NCI-H1105 treated with DMSO at 0.1 percent for 48 hours (cell line): ENCODE measurements around the gene NLK.
"Not testable (repeated sequence)": the region's sequence is repeated elsewhere in the genome, so short reads cannot be mapped to it uniquely, and the experiment has no call there.

Experiments used
- DNase-seq: peaks from one replicate; lab custom pipeline; 2025; lab: John Stamatoyannopoulos, UW

Gene NLK

GRCh38 chr17:28196636-28197035 is 154.2 kb downstream of the NLK start:
- no peak for DNase-seq

GRCh38 chr17:28199115-28199514 is 156.6 kb downstream of the NLK start:
- no peak for DNase-seq

- DNase-seq, result no peak
Observed at GRCh38 chr17:28199728-28200127, 157.3 kb downstream of the NLK start.

GRCh38 chr17:28201315-28201714 is 158.8 kb downstream of the NLK start:
- no peak for DNase-seq

- no peak for DNase-seq
Observed at GRCh38 chr17:28204244-28204643, 161.8 kb downstream of the NLK start.

- no peak for DNase-seq
Observed at GRCh38 chr17:28204751-28205150, 162.3 kb downstream of the NLK start.

- DNase-seq, result no peak
Observed at GRCh38 chr17:28206292-28206691, 163.8 kb downstream of the NLK start.

GRCh38 chr17:28211811-28212210 is 169.3 kb downstream of the NLK start:
- no peak for DNase-seq

GRCh38 chr17:28213578-28213977 is 171.1 kb downstream of the NLK start:
- not testable (repeated sequence) for DNase-seq

GRCh38 chr17:28216052-28216451 is 173.6 kb downstream of the NLK start:
- DNase-seq, result no peak

- no peak for DNase-seq
Observed at GRCh38 chr17:28216528-28216927, 174.1 kb downstream of the NLK start.

GRCh38 chr17:28219771-28220170 is 177.3 kb downstream of the NLK start:
- DNase-seq, result no peak

- no peak for DNase-seq
Observed at GRCh38 chr17:28221751-28222414, 179.4 kb downstream of the NLK start.

GRCh38 chr17:28225271-28225670 is 182.8 kb downstream of the NLK start:
- DNase-seq, result no peak

GRCh38 chr17:28225867-28226266 is 183.4 kb downstream of the NLK start:
- no peak for DNase-seq

GRCh38 chr17:28226563-28227315 is 184.3 kb downstream of the NLK start:
- no peak for DNase-seq

- peak; percentile 52 for DNase-seq
Observed at GRCh38 chr17:28227316-28228108, 185.0 kb downstream of the NLK start.

GRCh38 chr17:28228109-28228840 is 185.8 kb downstream of the NLK start:
- no peak for DNase-seq

- no peak for DNase-seq
Observed at GRCh38 chr17:28228986-28229729, 186.7 kb downstream of the NLK start.

- DNase-seq, result no peak
Observed at GRCh38 chr17:28230011-28230410, 187.5 kb downstream of the NLK start.

- DNase-seq, result not testable (repeated sequence)
Observed at GRCh38 chr17:28230607-28231006, 188.1 kb downstream of the NLK start.
